Mononuclear cell (primary cell): ENCODE measurements around the gene TEX51. TPM values are rescaled to one million over a fixed set of nuclear protein-coding genes. Genes with fewer than 3 reads are reported as not detected.

Source experiments
- H3K27me3 ChIP-seq: 2 replicates; pipeline ENCODE4 v1.6.0; 2011; ENCODE audit warnings: low read length, control low read depth; ENCODE audit not compliant: insufficient read depth
- H3K4me1 ChIP-seq: 2 replicates; pipeline ENCODE4 v1.5.1; 2011; ENCODE audit warnings: mild to moderate bottlenecking, low read length, control low read depth; ENCODE audit not compliant: insufficient read depth
- H3K4me3 ChIP-seq: 2 replicates; pipeline ENCODE4 v1.5.1; 2011; ENCODE audit warnings: mild to moderate bottlenecking, low read length, moderate library complexity
- H3K9me3 ChIP-seq: 2 replicates; pipeline ENCODE4 v1.5.1; 2011; ENCODE audit warnings: low read depth, mild to moderate bottlenecking, control low read depth, low read length
- total RNA-seq: library from RNA; depleted of rRNA; stranded (reverse); fragments of >200 nt; gene quantifications from one replicate; pipeline ENCODE4 v1.2.3, GENCODE V29; 2012

TEX51 gene
- total RNA-seq, 1 donor = not detected

- Histone ChIP-seq H3K4me3 (no peak overlapping the region), H3K4me1 (no peaks in the 10 kb centered on the region), H3K27me3 (no peaks in the 10 kb centered on the region), H3K9me3 (no peaks in the 10 kb centered on the region)
These were observed 4.6 kb upstream of the TEX51 start for GRCh38 chr2:126894082-126894481.

GRCh38 chr2:126894585-126895182 lies 4.0 kb upstream of the TEX51 start:
- Histone ChIP-seq H3K4me1 (no peaks in the 10 kb centered on the region), H3K27me3 (no peaks in the 10 kb centered on the region), H3K9me3 (no peaks in the 10 kb centered on the region), H3K4me3 (no peak overlapping the region)

- no peaks in the 10 kb centered on the region for H3K9me3 ChIP-seq
- no peaks in the 10 kb centered on the region for H3K4me1 ChIP-seq
- no peak overlapping the region for H3K4me3 ChIP-seq
- H3K27me3 ChIP-seq = no peaks in the 10 kb centered on the region
These were observed 3.4 kb upstream of the TEX51 start for GRCh38 chr2:126895336-126895735.

DNA sequence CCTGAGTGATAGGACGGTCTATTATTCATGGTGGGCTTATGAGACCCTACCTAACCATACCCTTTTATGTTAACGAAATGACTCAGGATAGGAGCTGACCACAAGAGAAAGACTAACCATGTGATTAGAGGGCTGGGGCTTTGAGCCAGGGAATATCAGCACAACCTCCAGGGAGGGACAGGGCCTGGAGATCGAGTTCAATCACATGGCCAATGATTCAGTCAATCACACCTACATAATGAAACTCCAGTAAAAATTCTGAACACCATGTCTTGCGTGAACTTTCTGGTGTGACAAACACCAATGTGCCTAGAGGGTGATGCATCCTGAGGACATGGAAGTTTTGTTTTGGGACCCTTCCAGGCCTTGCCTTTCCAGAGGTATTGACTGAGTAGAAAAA lies 2.2 kb upstream of the TEX51 start:
- H3K9me3 ChIP-seq = no peaks in the 10 kb centered on the region
- H3K4me1 ChIP-seq = no peaks in the 10 kb centered on the region

GRCh38 chr2:126899616-126900185 lies 1.0 kb downstream of the TEX51 start:
- Histone ChIP-seq H3K9me3 (no peaks in the 10 kb centered on the region), H3K27me3 (no peaks in the 10 kb centered on the region), H3K4me1 (no peaks in the 10 kb centered on the region), H3K4me3 (no peak overlapping the region)

More for the DNA sequence above, 2.2 kb upstream of the TEX51 start:
- H3K4me3 ChIP-seq = no peak overlapping the region
- no peaks in the 10 kb centered on the region for H3K27me3 ChIP-seq

GRCh38 chr2:126900646-126901319 lies 2.1 kb downstream of the TEX51 start:
- Histone ChIP-seq H3K9me3 (no peaks in the 10 kb centered on the region), H3K4me3 (no peak overlapping the region)

DNA sequence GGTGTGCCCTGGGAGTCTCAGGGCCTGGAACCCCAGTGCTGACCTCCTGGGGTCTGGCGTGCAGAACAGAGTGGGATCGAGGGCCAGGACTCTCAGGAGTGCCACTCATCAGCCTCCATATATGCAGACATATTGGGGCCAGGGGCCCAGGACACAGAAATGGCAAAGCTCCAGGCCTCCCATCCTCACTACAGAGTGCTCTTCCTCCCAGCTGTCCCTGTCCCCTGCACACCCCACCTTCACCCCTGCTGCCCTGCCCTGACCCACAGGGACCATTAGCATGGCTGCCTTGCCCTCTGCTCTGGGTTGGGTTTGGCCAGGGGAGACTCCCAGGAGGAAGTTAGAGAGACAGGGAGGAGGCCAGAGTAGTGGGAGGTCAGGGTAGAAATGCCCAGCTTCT lies 2.8 kb downstream of the TEX51 start:
- Histone ChIP-seq H3K9me3 (no peaks in the 10 kb centered on the region), H3K4me3 (no peak overlapping the region), H3K27me3 (no peaks in the 10 kb centered on the region), H3K4me1 (no peaks in the 10 kb centered on the region)

More at GRCh38 chr2:126900646-126901319, 2.1 kb downstream of the TEX51 start:
- Histone ChIP-seq H3K27me3 (no peaks in the 10 kb centered on the region), H3K4me1 (no peaks in the 10 kb centered on the region)

DNA sequence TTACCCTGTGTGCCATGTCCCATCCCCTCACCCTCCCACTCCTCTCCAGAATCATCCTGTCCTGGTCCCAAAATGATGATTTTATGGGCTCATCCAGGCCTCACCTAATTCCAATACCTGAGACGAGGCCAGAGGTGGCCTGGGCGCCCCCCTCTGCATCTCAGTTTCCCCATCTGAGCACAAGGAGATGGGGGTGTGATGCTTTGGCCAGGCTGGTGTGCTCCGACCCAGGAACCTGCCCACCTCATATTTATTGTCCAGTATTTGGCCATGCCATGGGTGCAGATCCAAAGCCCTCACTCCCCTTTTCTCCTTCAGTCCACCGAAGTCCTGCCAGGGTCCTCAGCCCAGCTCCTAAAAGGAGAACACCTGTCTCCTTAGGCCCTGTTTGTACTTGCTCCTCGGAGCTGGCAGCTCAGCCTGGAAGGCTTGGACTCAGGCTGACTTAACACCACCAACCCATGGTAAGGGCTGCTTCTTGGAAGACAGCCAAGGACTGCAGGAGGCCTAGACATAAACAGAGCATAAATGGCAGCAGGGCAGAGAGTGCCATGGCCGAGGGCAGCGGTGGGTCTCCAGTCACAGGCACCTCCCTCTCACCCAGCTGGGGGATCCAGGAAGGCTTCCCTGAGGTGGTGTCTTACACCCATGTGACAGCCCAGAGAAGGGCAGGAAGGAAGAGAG lies 3.6 kb downstream of the TEX51 start:
- Histone ChIP-seq H3K27me3 (no peaks in the 10 kb centered on the region), H3K4me3 (no peak overlapping the region), H3K9me3 (no peaks in the 10 kb centered on the region), H3K4me1 (no peaks in the 10 kb centered on the region)

DNA sequence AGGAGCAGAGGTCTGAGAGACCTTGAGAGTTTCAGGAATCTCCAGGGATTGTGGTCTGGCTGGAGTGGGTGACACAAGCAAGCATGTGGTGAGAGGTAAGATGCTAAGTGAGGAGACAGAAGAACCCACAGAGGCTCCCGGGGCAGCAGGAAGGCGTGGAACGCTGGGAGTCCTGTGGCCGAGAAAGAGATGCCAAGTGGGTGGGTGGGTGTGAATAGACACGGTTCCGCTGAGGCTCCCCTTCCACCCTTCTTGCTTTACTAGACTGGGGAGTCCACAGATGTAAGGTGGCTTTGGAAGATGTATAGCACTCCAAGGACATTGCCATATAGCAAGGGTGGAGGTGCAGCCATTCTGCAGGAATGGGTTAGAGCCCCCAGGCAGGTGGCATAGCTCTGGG lies 4.2 kb downstream of the TEX51 start:
- Histone ChIP-seq H3K9me3 (no peaks in the 10 kb centered on the region), H3K4me3 (no peak overlapping the region), H3K27me3 (no peaks in the 10 kb centered on the region), H3K4me1 (no peaks in the 10 kb centered on the region)

DNA sequence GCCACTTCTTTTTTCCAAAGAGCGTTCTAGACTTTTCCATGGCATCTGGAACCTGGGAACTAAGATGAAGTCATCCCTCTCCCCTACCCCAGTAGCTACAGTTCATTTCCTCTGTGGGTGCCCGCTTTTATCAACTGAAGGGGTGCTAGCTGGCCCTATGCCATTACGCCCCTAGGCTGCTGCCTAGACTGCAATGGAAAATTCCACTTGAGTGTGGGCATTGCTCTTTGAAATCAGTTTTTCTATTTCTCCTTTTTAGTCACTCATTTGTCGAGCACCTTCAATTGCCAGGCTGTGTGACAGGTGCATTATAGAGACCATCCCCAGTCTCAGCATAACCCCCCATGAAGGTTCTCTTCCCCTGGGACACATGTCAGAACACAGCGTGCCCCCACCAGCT lies 7.3 kb downstream of the TEX51 start:
- Histone ChIP-seq H3K4me1 (no peaks in the 10 kb centered on the region), H3K9me3 (no peaks in the 10 kb centered on the region), H3K4me3 (no peak overlapping the region), H3K27me3 (no peaks in the 10 kb centered on the region)

GRCh38 chr2:126906781-126907180 lies 8.1 kb downstream of the TEX51 start:
- Histone ChIP-seq H3K27me3 (no peaks in the 10 kb centered on the region), H3K9me3 (no peaks in the 10 kb centered on the region), H3K4me1 (no peaks in the 10 kb centered on the region), H3K4me3 (no peak overlapping the region)

DNA sequence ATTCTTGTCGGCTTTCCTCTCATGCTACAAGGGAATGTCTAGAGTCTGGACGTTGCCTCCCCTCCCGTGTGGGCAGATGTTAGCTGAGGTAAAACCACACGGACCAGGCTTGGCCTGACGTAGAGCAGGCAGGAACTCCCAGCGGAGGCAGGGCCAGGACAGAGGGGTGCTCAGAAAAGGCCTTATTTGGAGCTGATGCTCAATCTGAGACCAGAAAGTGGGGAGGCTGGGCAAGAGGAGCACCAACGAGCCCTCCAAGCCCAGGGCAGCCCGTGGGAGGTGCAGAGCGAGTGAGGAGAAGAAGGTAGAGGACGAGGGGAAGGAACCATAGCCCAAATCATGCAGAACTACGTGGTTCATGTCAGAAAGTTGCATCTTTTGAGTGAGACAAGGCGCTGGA lies 9.0 kb downstream of the TEX51 start:
- no peaks in the 10 kb centered on the region for H3K27me3 ChIP-seq
- H3K4me3 ChIP-seq = no peak overlapping the region
- no peaks in the 10 kb centered on the region for H3K4me1 ChIP-seq
- no peaks in the 10 kb centered on the region for H3K9me3 ChIP-seq

- no peak overlapping the region for H3K4me3 ChIP-seq
These were observed 10.1 kb downstream of the TEX51 start for GRCh38 chr2:126908721-126909177.

DNA sequence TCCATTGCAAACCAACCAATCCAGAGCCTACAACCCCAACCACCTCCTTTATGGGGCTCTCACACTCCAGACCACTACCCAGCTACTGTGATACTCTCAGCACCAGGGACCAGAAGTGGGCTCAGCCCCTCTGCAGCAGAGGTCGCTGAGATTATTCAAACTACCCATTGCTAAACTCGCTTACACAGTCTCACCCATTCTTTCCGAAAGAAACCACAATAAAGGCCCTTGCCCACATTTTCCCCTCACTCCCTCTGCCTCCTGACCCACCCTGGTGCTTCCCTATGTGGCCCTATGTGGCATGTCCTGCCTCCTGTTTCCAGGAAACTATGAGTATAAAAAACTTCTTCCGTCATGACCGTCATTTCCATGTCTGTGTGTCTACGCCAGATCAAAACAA lies 10.7 kb downstream of the TEX51 start:
- H3K9me3 ChIP-seq = no peaks in the 10 kb centered on the region
- H3K4me1 ChIP-seq = no peaks in the 10 kb centered on the region
- no peak overlapping the region for H3K4me3 ChIP-seq

More at GRCh38 chr2:126908721-126909177, 10.1 kb downstream of the TEX51 start:
- H3K4me1 ChIP-seq = no peaks in the 10 kb centered on the region
- no peaks in the 10 kb centered on the region for H3K27me3 ChIP-seq
- no peaks in the 10 kb centered on the region for H3K9me3 ChIP-seq

DNA sequence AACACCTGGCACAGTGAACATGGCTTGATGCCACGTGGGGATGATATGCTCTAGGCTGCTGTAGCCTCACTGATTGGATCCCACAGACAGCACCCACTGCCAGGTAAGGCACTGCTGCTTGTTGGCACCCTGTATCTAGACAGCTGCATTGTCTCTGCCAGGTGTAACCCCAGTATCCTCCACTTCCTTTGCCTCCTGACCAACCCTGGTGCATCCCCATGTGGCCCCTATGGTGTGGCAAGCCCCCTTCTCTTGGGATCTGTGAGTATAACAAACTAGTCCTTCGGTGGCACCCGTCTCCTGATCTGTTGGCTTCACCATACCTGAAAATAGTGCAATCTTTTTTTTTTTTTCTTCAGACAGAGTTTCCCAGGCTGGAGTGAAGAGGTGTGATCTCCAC lies 11.1 kb downstream of the TEX51 start:
- Histone ChIP-seq H3K4me3 (no peak overlapping the region), H3K4me1 (no peaks in the 10 kb centered on the region), H3K27me3 (no peaks in the 10 kb centered on the region), H3K9me3 (no peaks in the 10 kb centered on the region)

More for the DNA sequence above, 10.7 kb downstream of the TEX51 start:
- no peaks in the 10 kb centered on the region for H3K27me3 ChIP-seq
